H1 (cell line): ENCODE measurements around the gene HSPA1B. TPM values are rescaled to one million over a fixed set of nuclear protein-coding genes. Genes with fewer than 3 reads are reported as not detected.

Experiments used
- CTCF ChIA-PET: fragments of 300-600 bp; sonication (Branson Sonifier 250); formaldehyde crosslinking; loops from one replicate; lab custom pipeline; 2021; ENCODE audit not compliant: partially characterized antibody; lab: Charles Lee
- POLR2A ChIA-PET: fragments of 300-600 bp; sonication (Branson Sonifier 250); formaldehyde crosslinking; loops from one replicate; lab custom pipeline; 2021; ENCODE audit warnings: inconsistent platforms; ENCODE audit not compliant: partially characterized antibody; lab: Charles Lee
- DNase-seq, 2 experiments: peaks; one replicate each; pipeline versions ENCODE4 v3.0.0 to v3.0.0-alpha.2; 2010 to 2022; ENCODE audit warnings: low spot score in 2 of 2, low read depth in 1 of 2, mixed read lengths in 1 of 2
- FAIRE-seq: peaks from 2 replicates; lab custom pipeline; 2011; peaks lifted over from hg19 to GRCh38; lab: Jason Lieb, UNC
- H2AFZ ChIP-seq: 2 replicates; pipeline ENCODE4 v1.8.1; 2012; ENCODE audit warnings: low read length, inconsistent platforms
- H2AK5ac ChIP-seq: 2 replicates; pipeline ENCODE4 v1.6.1; 2013; ENCODE audit warnings: low read depth, low read length
- H2BK120ac ChIP-seq: replicated peaks from 2 replicates; pipeline ENCODE3; 2013; ENCODE audit warnings: low read depth, low read length, inconsistent platforms
- H2BK12ac ChIP-seq: 2 replicates; pipeline ENCODE4 v1.6.1; 2013; ENCODE audit warnings: low read depth, low read length
- H2BK15ac ChIP-seq: 2 replicates; pipeline ENCODE4 v1.6.1; 2013; ENCODE audit warnings: low read length
- H2BK20ac ChIP-seq: 2 replicates; pipeline ENCODE4 v1.6.1; 2013; ENCODE audit warnings: low read length
- H2BK5ac ChIP-seq: 2 replicates; pipeline ENCODE4 v1.6.1; 2013; ENCODE audit warnings: low read depth, low read length
- H3K14ac ChIP-seq: 2 replicates; pipeline ENCODE4 v1.6.1; 2013; ENCODE audit warnings: inconsistent platforms; ENCODE audit not compliant: insufficient read length
- H3K18ac ChIP-seq: 2 replicates; pipeline ENCODE4 v1.6.1; 2013; ENCODE audit warnings: low read length; ENCODE audit errors: extremely low read depth
- H3K23ac ChIP-seq: 2 replicates; pipeline ENCODE4 v1.6.1; 2013; ENCODE audit warnings: inconsistent platforms; ENCODE audit not compliant: insufficient read length
- H3K23me2 ChIP-seq: 2 replicates; pipeline ENCODE4 v1.6.1; 2013; ENCODE audit warnings: low read depth, low read length
- H3K27ac ChIP-seq: 2 replicates; pipeline ENCODE4 v1.6.1; 2011; ENCODE audit warnings: low read depth, low read length, inconsistent platforms
- H3K27me3 ChIP-seq, 4 experiments: replicated peaks in 1 of 4; 1 replicate in 1 of 4; 2 replicates in 3 of 4; pipeline versions ENCODE4 v1.6.1 to v1.8.1; 2011 to 2013; ENCODE audit warnings: low read length in 3 of 4, mild to moderate bottlenecking in 3 of 4, inconsistent platforms in 2 of 4, mixed read lengths in 2 of 4, moderate library complexity in 1 of 4; ENCODE audit not compliant: control insufficient read depth in 3 of 4, insufficient read depth in 3 of 4; ENCODE audit errors: extremely low read depth in 1 of 4
- H3K36me3 ChIP-seq, 4 experiments: 2 replicates each; pipeline versions ENCODE4 v1.6.1 to v1.8.1; 2011 to 2013; ENCODE audit warnings: mild to moderate bottlenecking in 4 of 4, low read length in 3 of 4, moderate library complexity in 2 of 4, control low read depth in 1 of 4, inconsistent platforms in 1 of 4; ENCODE audit not compliant: insufficient read depth in 4 of 4, control insufficient read depth in 2 of 4
- H3K4ac ChIP-seq: replicated peaks from 2 replicates; pipeline ENCODE3; 2013; ENCODE audit warnings: low read length, low read depth, mixed read lengths, inconsistent platforms; ENCODE audit not compliant: insufficient read length
- H3K4me1 ChIP-seq, 4 experiments: replicated peaks in 1 of 4; 1 replicate in 1 of 4; 2 replicates in 3 of 4; pipeline versions ENCODE4 v1.6.1 to v1.8.1; 2011 to 2013; ENCODE audit warnings: low read length in 3 of 4, inconsistent platforms in 2 of 4, mixed read lengths in 1 of 4; ENCODE audit not compliant: insufficient read depth in 4 of 4, control insufficient read depth in 3 of 4
- H3K4me2 ChIP-seq, 2 experiments: 2 replicates each; pipeline versions ENCODE4 v1.6.1 to v1.8.1; 2011 to 2013; ENCODE audit warnings: low read depth in 2 of 2, low read length in 2 of 2, control low read depth in 1 of 2, inconsistent platforms in 1 of 2, mild to moderate bottlenecking in 1 of 2; ENCODE audit not compliant: insufficient read depth in 1 of 2
- H3K4me3 ChIP-seq, 4 experiments: fragments of 200-600, 300-600 bp in 1 of 4; sonication (generic), shearing (Covaris generic), sonication (Bioruptor Twin) in 1 of 4; 2 replicates each; pipeline versions ENCODE4 v1.5.1 to v1.8.1; 2011 to 2016; ENCODE audit warnings: low read length in 4 of 4, low read depth in 3 of 4, control low read depth in 2 of 4, inconsistent platforms in 2 of 4, mild to moderate bottlenecking in 2 of 4, mixed read lengths in 1 of 4, moderate library complexity in 1 of 4; ENCODE audit not compliant: insufficient read depth in 2 of 4; ENCODE audit errors: extremely low read depth in 1 of 4
- H3K56ac ChIP-seq: replicated peaks from 2 replicates; pipeline ENCODE3; 2013; ENCODE audit warnings: low read depth, mild to moderate bottlenecking, mixed read lengths, low read length, inconsistent platforms; ENCODE audit not compliant: insufficient read length
- H3K79me1 ChIP-seq: 2 replicates; pipeline ENCODE4 v1.6.1; 2013; ENCODE audit warnings: low read depth, low read length, control low read depth
- H3K79me2 ChIP-seq, 2 experiments: 2 replicates each; pipeline versions ENCODE4 v1.6.1 to v1.8.1; 2012 to 2013; ENCODE audit warnings: low read length in 2 of 2, mild to moderate bottlenecking in 2 of 2, inconsistent platforms in 1 of 2; ENCODE audit not compliant: insufficient read depth in 2 of 2, control insufficient read depth in 1 of 2
- H3K9ac ChIP-seq, 4 experiments: replicated peaks in 1 of 4; 1 replicate in 1 of 4; 2 replicates in 3 of 4; pipeline versions ENCODE4 v1.6.1 to v1.8.1; 2011 to 2013; ENCODE audit warnings: low read depth in 3 of 4, low read length in 3 of 4, control low read depth in 2 of 4, mild to moderate bottlenecking in 2 of 4, moderate library complexity in 2 of 4, inconsistent platforms in 1 of 4; ENCODE audit errors: extremely low read depth in 1 of 4
- H3K9me3 ChIP-seq, 2 experiments: 2 replicates each; pipeline versions ENCODE4 v1.6.1 to v1.8.1; 2012 to 2013; ENCODE audit warnings: mild to moderate bottlenecking in 2 of 2, moderate library complexity in 2 of 2, control low read depth in 1 of 2, inconsistent platforms in 1 of 2, low read depth in 1 of 2, low read length in 1 of 2, mixed read lengths in 1 of 2; ENCODE audit not compliant: insufficient read depth in 2 of 2
- H4K20me1 ChIP-seq, 2 experiments: replicated peaks in 1 of 2; 2 replicates each; pipeline versions ENCODE3 to v1.8.1; 2011 to 2013; ENCODE audit warnings: inconsistent platforms in 2 of 2, low read length in 2 of 2, mild to moderate bottlenecking in 1 of 2; ENCODE audit not compliant: insufficient read depth in 2 of 2, control insufficient read depth in 1 of 2
- H4K5ac ChIP-seq: 2 replicates; pipeline ENCODE4 v1.6.1; 2013; ENCODE audit warnings: low read length, low read depth, mixed read lengths, inconsistent platforms; ENCODE audit not compliant: insufficient read length
- H4K8ac ChIP-seq: 2 replicates; pipeline ENCODE4 v1.8.0; 2013; ENCODE audit warnings: mild to moderate bottlenecking, moderate library complexity, low read length, inconsistent platforms; ENCODE audit not compliant: insufficient read depth; ENCODE audit errors: extremely low read depth
- H4K91ac ChIP-seq: replicated peaks from 2 replicates; pipeline ENCODE3; 2013; ENCODE audit warnings: low read length, mixed read lengths, inconsistent platforms; ENCODE audit not compliant: insufficient read length
- EGR1 ChIP-seq: IDR thresholded peaks from 2 replicates; pipeline ENCODE4 v1.6.1; 2011; ENCODE audit warnings: low read depth, low read length, borderline replicate concordance
- GABPA ChIP-seq: IDR thresholded peaks from 2 replicates; pipeline ENCODE4 v1.6.1; 2011; ENCODE audit warnings: mild to moderate bottlenecking, low read length, moderate library complexity, borderline replicate concordance; ENCODE audit not compliant: insufficient read depth
- MAFK ChIP-seq: IDR thresholded peaks from 2 replicates; pipeline ENCODE4 v1.6.1; 2012; ENCODE audit warnings: low read depth, mild to moderate bottlenecking, improper control_type of control experiment, low read length
- PHF8 ChIP-seq: fragments of 200-600 bp; sonication (generic); conservative IDR thresholded peaks from 2 replicates; pipeline ENCODE4 v1.7.1; 2012; ENCODE audit warnings: low read depth, mild to moderate bottlenecking, inconsistent platforms, low read length, moderate library complexity
- POLR2AphosphoS5 ChIP-seq: IDR thresholded peaks from 2 replicates; pipeline ENCODE4 v1.6.1; 2011; ENCODE audit warnings: low read depth, low read length
- RXRA ChIP-seq: IDR thresholded peaks from 2 replicates; pipeline ENCODE4 v1.6.1; 2011; ENCODE audit warnings: low read depth, mild to moderate bottlenecking, low read length, moderate library complexity; ENCODE audit not compliant: insufficient read depth
- SP1 ChIP-seq: IDR thresholded peaks from 2 replicates; pipeline ENCODE4 v1.6.1; 2011; ENCODE audit warnings: low read depth, low read length
- TEAD4 ChIP-seq: IDR thresholded peaks from 2 replicates; pipeline ENCODE4 v1.6.1; 2012; ENCODE audit warnings: low read depth, low read length, inconsistent platforms, mixed read lengths
- WGBS, 2 experiments: shearing (Covaris generic) in 1 of 2; methylation state at CpG; one replicate each; pipeline versions ENCODE4 v1.1.6 to v1.1.7; 2013 to 2015; ENCODE audit warnings: low lambda C conversion rate in 2 of 2, mixed read lengths in 2 of 2, inconsistent platforms in 1 of 2, low coverage in 1 of 2, missing lambda C conversion rate in 1 of 2; ENCODE audit not compliant: insufficient replicate concordance in 2 of 2, insufficient coverage in 1 of 2, insufficient read length in 1 of 2; ENCODE audit errors: extremely low coverage in 1 of 2, missing lambda C conversion rate in 1 of 2; 5-methylcytosine and 5-hydroxymethylcytosine counted together
- polyA plus RNA-seq, 7 experiments: library from polyadenylated mRNA; depleted of rRNA in 3 of 7; stranded (reverse) in 5 of 7; unstranded in 2 of 7; fragments of >200 nt in 5 of 7; fragments of 200-250 nt in 2 of 7; gene quantifications; 1 replicate in 5 of 7; 2 replicates in 1 of 7; 4 replicates in 1 of 7; pipeline versions ENCODE4 v1.2.1 to v1.2.3, GENCODE V29; 2011 to 2013; ENCODE audit warnings: missing spikeins in 2 of 7, mixed read lengths in 2 of 7
- total RNA-seq: library from RNA; stranded (reverse); fragmentation: NEBNext Ultra II Directional; extraction: Animal tissue kit (Norgen Biotek cat#: 25700); gene quantifications from 2 replicates; pipeline ENCODE4 v1.2.1, GENCODE V29; 2021
- TF ChIP-seq, protein P1 (sequence below), 3 experiments: IDR thresholded peaks; 1 replicate in 2 of 3; 2 replicates in 1 of 3; pipeline versions ENCODE4 v1.5.1 to v1.6.1; 2011; ENCODE audit warnings: low read length in 3 of 3, mild to moderate bottlenecking in 3 of 3, inconsistent platforms in 2 of 3, low read depth in 1 of 3, moderate library complexity in 1 of 3; ENCODE audit not compliant: insufficient read depth in 1 of 3; ENCODE audit errors: control extremely low read depth in 1 of 3
- TF ChIP-seq, protein P2 (sequence below): IDR thresholded peaks from 2 replicates; pipeline ENCODE4 v1.6.1; 2012; ENCODE audit warnings: inconsistent platforms

Gene HSPA1B
- total and polyA plus RNA-seq, 2 of the 8 experiments (the other 6 are each of a cell fraction or from before 2014, with no cell fraction given): 36.6 to 76.6 TPM

DNA sequence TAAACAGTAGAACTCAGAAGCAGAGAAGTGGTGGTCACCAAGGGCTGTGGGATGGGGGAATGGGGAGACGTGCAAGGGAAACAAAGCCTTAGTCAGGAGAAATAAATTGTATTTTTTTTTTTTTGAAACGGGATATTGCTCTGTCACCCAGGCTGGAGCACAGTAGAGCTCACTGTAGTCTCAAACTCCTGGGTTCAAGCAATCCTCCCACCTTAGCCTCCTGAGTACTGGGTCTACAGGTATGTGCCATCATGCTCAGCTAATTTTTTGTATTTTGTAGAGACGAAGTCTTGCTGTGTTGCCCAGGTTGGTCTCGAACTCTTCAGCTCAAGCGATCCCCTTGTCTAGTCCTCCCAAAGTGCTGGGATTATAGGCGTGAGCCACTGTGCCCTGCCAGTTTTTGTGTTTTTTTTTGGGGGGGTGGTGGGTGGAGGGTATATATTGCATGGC, 3.4 kb downstream of the HSPA1B start:
- peak overlapping the region; percentile 60 to 91 (median 80) for H3K4me3 ChIP-seq
- no peak overlapping the region for H4K91ac ChIP-seq
- no peak overlapping the region for H2BK5ac ChIP-seq
- no peak overlapping the region for H2BK120ac ChIP-seq
- no peak for FAIRE-seq
- ChIA-PET CTCF (interaction anchor here (0.8 to 3.5 kb wide), 31 partner anchors 10 to 152 kb away, joined by 3 to 27 read pairs (median 6); partner anchors contain the start of genes LSM2, LY6G5C and MPIG6B), POLR2A (interaction anchor here (0.8 to 11.4 kb wide), 16 partner anchors 8 to 179 kb away, joined by 3 to 189 read pairs (median 4); partner anchors contain the start of genes BAG6, LSM2, LY6G5C and MPIG6B)
- no peaks in the 10 kb centered on the region for H3K27me3 ChIP-seq
- no peak overlapping the region for H3K4ac ChIP-seq
- peak overlapping the region in 1 of 4 experiments; percentile 69; a peak in 2 of 7 replicates for H3K9ac ChIP-seq
- no peak overlapping the region for H2AK5ac ChIP-seq
- peaks cover 2% of the 10 kb centered on the region; the same call in 1 of the 2 replicates for H3K79me1 ChIP-seq
- H3K4me1 ChIP-seq: peaks cover 4 to 7% (median 4%) of the 10 kb centered on the region in 4 experiments; a peak in 6 of 7 replicates
- peaks cover 6 to 35% of the 10 kb centered on the region in 2 experiments for H3K79me2 ChIP-seq
- no peak overlapping the region for H2BK12ac ChIP-seq
- no peak overlapping the region for H2BK15ac ChIP-seq
- no peak overlapping the region for H3K23ac ChIP-seq
- no peak overlapping the region for H3K14ac ChIP-seq
- no peak overlapping the region for H3K27ac ChIP-seq
- no peak overlapping the region for H3K18ac ChIP-seq
- no peak overlapping the region for H4K8ac ChIP-seq
- H2AFZ ChIP-seq: no peak overlapping the region
- H3K4me2 ChIP-seq: peak overlapping the region; percentile 81 to 89
- H3K23me2 ChIP-seq: peaks cover 16% of the 10 kb centered on the region
- no peak for DNase-seq
- H2BK20ac ChIP-seq: no peak overlapping the region
- peaks cover 0 to 6% (median under 1%) of the 10 kb centered on the region in 4 experiments; a peak in 2 of 8 replicates for H3K36me3 ChIP-seq
- peaks cover 0 to 3% of the 10 kb centered on the region in 2 experiments for H4K20me1 ChIP-seq
- H3K56ac ChIP-seq: no peak overlapping the region
- no peak overlapping the region for H4K5ac ChIP-seq
- no peaks in the 10 kb centered on the region for H3K9me3 ChIP-seq
- 78% methylated on average over 6 of the region's 6 CpGs; no CpG with 5 or more reads in 1 of the 2 experiments for WGBS, 2 experiments
- TF ChIP-seq, protein P1, sequence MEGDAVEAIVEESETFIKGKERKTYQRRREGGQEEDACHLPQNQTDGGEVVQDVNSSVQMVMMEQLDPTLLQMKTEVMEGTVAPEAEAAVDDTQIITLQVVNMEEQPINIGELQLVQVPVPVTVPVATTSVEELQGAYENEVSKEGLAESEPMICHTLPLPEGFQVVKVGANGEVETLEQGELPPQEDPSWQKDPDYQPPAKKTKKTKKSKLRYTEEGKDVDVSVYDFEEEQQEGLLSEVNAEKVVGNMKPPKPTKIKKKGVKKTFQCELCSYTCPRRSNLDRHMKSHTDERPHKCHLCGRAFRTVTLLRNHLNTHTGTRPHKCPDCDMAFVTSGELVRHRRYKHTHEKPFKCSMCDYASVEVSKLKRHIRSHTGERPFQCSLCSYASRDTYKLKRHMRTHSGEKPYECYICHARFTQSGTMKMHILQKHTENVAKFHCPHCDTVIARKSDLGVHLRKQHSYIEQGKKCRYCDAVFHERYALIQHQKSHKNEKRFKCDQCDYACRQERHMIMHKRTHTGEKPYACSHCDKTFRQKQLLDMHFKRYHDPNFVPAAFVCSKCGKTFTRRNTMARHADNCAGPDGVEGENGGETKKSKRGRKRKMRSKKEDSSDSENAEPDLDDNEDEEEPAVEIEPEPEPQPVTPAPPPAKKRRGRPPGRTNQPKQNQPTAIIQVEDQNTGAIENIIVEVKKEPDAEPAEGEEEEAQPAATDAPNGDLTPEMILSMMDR (IDR thresholded peaks at IDR 0.05; ENCODE audit: control extremely low read depth in 1 of 3, insufficient read depth in 1 of 3, low read depth in 1 of 3, low read length in 3 of 3): no peak
- no peak for TF ChIP-seq GABPA
- TF ChIP-seq RXRA: no peak
- TF ChIP-seq, protein P2, sequence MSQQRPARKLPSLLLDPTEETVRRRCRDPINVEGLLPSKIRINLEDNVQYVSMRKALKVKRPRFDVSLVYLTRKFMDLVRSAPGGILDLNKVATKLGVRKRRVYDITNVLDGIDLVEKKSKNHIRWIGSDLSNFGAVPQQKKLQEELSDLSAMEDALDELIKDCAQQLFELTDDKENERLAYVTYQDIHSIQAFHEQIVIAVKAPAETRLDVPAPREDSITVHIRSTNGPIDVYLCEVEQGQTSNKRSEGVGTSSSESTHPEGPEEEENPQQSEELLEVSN: no peak
- no peak for TF ChIP-seq MAFK
- TF ChIP-seq POLR2AphosphoS5: no peak
- TF ChIP-seq TEAD4: no peak
- no peak for TF ChIP-seq EGR1
- TF ChIP-seq SP1: no peak
- TF ChIP-seq PHF8: no peak
